GM18858 (cell line): ENCODE measurements around the gene ACOT7.
"Not testable (repeated sequence)": the region's sequence is repeated elsewhere in the genome, so short reads cannot be mapped to it uniquely, and the experiment has no call there.

ENCODE experiments used
- ATAC-seq: cut with Tn5 transposase; IDR thresholded peaks from one replicate; pipeline ENCODE4 v1.9.1; 2021; ENCODE audit not compliant: unreplicated experiment

Gene ACOT7, protein sequence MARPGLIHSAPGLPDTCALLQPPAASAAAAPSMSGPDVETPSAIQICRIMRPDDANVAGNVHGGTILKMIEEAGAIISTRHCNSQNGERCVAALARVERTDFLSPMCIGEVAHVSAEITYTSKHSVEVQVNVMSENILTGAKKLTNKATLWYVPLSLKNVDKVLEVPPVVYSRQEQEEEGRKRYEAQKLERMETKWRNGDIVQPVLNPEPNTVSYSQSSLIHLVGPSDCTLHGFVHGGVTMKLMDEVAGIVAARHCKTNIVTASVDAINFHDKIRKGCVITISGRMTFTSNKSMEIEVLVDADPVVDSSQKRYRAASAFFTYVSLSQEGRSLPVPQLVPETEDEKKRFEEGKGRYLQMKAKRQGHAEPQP

GRCh38 chr1:6393400-6394187 lies at the start of gene ACOT7:
Gene ACOT7, minus strand, starts transcription at chr1:6393767. Its CDS starts 368 bp downstream, at chr1:6393399.
- peak; percentile 67 for ATAC-seq

DNA sequence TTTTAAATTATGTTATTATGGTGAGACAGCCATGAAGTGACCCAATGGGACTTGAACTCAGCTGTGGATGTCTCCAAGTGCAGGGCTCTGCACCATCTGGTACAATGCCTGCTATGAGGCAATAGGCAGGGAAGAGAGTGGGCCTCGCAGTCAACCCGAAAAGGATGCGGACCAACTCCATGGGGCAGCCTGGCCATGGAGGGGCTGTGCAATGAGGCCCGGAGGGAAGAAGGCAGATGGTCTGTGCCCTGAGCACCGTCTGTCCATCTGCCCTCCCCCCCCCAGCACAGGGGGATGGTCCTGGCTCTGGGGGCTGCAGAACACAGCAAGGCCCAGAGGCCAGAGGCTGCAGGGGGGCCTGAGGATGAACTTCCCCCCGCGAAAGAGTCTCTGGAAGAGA lies 48.0 kb upstream of the ACOT7 start:
- no peak for ATAC-seq

- ATAC-seq = no peak
These were observed 46.9 kb upstream of the ACOT7 start for GRCh38 chr1:6440198-6441126.

GRCh38 chr1:6438047-6438525 lies 44.5 kb upstream of the ACOT7 start:
- ATAC-seq = no peak

DNA sequence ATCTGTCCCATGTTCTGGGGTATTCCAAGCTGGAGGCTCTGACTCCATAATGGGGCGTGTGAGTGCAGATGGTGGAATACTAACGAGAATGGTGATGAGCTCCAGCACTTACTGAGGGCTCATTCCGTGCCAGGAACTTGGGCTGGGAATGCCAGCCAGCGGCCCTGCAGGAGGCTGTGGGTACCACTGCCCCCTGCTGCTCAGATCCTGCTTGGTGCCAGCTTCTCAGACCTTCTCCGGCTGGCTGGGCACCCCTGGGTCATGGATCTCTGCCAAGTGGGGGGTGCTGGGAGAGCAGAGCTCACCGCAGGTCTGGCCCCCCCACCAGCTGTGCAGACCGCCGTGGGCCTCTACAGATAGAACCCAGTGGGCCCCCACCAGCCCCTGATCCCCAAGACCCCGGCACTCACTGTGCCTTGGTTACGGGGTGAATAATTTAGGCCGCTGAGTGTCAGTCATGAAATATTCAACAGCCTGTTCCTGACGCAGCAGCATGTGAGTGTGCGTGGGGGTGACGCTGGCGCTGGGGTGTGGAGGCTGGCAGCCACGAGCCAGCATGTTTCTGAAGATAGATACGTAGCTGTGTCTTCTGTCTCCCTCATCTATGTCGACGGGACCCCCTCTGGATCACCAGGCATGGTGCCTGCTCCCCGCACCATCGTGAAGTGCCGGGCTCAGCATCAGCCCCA lies 43.6 kb upstream of the ACOT7 start:
- ATAC-seq = not testable (repeated sequence)

- ATAC-seq = not testable (repeated sequence)
These were observed 42.7 kb upstream of the ACOT7 start for GRCh38 chr1:6436277-6436676.

DNA sequence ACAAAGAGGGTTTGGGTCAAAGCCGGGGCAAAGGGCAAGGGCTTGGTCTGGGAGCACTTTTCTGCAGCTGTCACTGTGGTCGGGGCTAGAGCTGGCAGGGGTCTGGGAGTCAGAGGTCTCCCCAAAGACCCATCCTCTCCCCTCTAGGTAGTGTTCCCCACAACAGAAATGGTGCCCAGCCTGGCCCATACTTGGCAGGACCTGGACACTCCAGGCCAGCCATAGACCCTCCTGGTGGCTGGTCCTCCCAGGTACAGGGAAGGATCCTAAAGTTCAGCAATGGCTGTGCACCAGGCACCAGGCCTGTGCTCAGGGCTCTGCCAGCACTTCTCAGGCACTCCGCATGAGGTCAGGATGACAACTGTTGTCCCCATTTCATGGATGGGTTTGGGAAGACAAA lies 42.0 kb upstream of the ACOT7 start:
- ATAC-seq = no peak

DNA sequence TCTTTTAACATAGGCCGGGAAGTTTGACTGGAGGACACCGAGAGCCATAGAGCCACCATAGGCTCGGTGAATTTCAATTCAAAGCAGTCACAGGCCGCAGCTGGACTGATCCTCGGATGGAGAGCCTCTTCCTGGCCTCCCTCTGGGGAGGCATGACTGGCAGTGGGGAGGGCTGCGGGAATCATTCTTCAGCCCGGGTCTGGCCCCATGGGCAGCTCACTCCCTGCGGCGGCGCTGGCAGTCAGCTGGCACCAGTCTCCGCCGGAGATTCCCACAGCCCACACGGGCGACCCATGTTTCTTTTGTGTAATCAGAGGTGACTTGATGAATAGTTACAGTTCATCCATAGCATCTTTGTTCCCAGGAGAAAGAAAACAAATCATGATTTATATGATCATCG lies 41.6 kb upstream of the ACOT7 start:
- ATAC-seq = no peak

GRCh38 chr1:6434186-6434585 lies 40.6 kb upstream of the ACOT7 start:
- no peak for ATAC-seq

DNA sequence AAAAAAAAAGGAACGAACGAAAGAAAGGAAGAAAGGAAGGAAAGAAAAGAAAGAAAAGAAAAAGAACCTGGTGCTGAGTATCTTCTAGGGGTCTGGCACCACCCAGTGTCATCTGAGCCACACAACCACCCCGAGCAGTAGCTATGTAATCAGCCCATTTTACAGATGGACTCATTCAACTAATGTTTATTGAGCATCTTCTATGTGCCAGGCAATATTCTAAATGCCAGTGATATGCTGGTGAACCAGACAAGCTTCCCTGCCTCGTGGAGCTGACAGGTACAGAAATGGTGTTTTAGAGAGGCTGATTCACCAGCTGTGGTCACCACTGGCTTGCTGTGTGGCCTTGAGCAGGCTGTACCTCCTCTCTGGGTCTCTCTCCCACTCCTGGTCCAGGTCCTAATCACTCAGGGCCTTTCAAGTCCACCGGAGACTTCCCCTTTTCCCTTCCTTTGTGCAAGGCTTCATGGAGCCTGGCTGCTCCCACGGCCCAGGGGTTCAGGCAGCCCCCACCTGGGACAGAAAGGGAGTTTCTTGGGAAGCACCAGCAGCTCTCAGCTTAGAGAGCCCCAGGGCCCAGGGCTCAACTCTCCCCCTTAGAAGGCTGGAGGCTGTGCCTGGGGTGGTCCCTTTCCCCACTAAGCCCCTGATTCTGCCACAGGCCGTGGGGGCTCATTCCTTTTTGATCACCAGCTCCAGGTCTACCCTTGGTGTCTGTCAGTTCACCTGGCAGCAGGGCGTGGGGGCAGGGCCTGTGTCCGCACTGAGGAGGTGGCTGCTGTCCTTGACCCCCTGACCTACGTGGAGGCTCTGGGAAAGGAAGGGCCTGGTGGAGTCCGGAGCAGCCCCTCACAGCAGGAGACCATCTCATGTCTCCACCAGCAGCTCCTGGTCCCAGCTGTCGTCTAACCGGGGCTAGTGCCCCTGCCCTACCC lies 38.3 kb upstream of the ACOT7 start:
- ATAC-seq = not testable (repeated sequence)

DNA sequence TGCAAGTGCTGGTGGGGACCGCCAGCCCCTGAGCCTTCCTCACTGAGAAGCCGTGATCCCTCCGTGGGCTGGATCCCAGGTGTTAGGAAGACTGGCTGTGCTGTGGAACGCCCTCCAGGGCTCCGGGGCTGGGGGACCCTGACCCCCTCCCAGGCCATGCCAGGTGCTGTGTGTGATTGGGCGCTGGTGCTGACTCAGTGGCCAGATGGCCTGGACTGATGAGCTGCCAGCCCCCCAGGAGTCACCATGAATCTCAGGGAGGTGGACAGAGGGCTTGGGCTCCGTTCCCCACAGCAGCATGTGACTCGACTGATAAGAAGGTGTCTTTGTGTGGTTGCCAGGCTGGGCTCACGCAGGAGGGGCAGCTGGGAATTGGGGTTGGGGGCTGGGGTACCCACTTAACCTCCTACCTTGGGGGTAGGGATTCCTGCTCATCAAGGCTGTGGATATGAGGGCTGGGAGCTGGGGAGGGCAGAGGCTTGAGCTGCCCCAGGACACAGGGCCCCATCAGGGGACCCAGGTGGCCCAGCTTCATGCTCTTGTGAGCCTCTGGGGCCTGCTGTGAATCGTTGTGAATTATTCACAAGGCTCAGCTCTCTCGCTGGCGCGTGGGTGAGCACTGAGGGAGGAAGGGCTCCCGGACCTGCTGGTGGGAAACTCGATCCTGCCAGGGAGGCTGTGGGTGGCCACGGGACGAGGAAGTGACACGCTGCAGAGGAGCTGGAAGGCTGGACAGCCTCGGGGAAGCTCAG lies 36.3 kb upstream of the ACOT7 start:
- not testable (repeated sequence) for ATAC-seq

GRCh38 chr1:6428453-6428852 lies 34.9 kb upstream of the ACOT7 start:
- not testable (repeated sequence) for ATAC-seq

GRCh38 chr1:6427441-6428390 lies 34.1 kb upstream of the ACOT7 start:
- ATAC-seq = no peak

DNA sequence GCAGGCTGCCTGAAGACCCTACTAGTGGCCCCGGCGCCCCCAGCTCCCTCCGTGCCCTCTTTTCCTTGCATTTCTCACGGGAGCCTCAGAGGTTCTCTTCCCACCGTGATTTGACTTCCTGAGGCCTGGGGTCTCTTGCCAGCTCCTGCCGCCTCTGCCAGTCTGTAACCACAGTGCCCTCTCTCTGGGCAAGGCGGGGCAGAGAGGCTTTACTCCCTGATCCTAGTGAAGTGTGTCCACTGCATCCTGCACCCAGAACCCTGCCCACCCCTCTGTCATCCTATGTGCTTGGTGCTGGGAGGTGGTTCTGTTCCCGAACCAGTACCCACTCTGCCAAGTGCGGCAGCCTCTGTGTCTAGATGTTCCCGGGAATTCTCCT lies 33.4 kb upstream of the ACOT7 start:
- ATAC-seq = no peak

GRCh38 chr1:6426277-6426971 lies 32.9 kb upstream of the ACOT7 start:
- no peak for ATAC-seq

DNA sequence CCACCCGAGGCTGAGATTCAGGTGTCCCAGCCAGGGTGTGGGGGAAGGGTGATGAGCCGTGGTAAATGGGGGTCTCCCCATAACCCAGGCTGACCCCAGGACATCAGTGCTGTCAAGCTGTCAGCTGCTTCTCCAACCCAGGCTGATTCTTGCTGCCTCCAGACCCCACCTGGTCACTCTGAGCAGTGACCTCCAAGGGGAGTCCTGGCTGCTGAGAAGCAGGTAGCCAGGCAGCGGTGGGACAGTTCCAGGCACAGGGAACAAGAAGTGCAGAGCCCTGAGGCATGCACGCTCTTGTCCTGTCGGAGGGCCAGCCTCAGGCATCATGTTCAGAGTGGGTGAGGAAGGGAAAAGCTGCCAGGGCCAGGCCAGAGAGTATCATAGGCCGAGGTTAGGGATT lies 32.1 kb upstream of the ACOT7 start:
- ATAC-seq = no peak
